K562 (cell line): ENCODE results near the gene SEH1L. TPM values are rescaled to one million over a fixed set of nuclear protein-coding genes. Genes with fewer than 3 reads are reported as not detected.

Source experiments
- BCOR ChIP-seq: fragments of 450-650 bp; IDR thresholded peaks from 2 replicates; pipeline ENCODE4 v1.6.1; 2016
- BRF2 ChIP-seq: IDR thresholded peaks from 3 replicates; pipeline ENCODE4 v1.6.1; 2011; ENCODE audit warnings: borderline replicate concordance, mild to moderate bottlenecking; ENCODE audit not compliant: insufficient read length, insufficient read depth
- FOXP1 ChIP-seq: sonication (generic); formaldehyde crosslinking; IDR thresholded peaks from 2 replicates; pipeline ENCODE4 v1.8.0; 2022; ENCODE audit warnings: mild to moderate bottlenecking, missing genetic modification reagents
- HDAC6 ChIP-seq: IDR thresholded peaks from 2 replicates; pipeline ENCODE4 v1.6.1; 2012; ENCODE audit warnings: low read depth, mild to moderate bottlenecking, control low read depth, inconsistent platforms, low read length, moderate library complexity
- MCM3 ChIP-seq: fragments of 450-650 bp; IDR thresholded peaks from 2 replicates; pipeline ENCODE4 v1.6.1; 2016
- PATZ1 ChIP-seq: fragments of 250-450 bp; sonication (Bioruptor Pico); IDR thresholded peaks from 2 replicates; pipeline ENCODE4 v1.5.0; 2020; ENCODE audit warnings: mild to moderate bottlenecking, borderline replicate concordance
- RB1 ChIP-seq: fragments of 450-650 bp; IDR thresholded peaks from 2 replicates; pipeline ENCODE4 v1.6.1; 2017; ENCODE audit warnings: low read depth, mild to moderate bottlenecking
- RBM14 ChIP-seq: fragments of 200-400 bp; formaldehyde crosslinking; IDR thresholded peaks from 2 replicates; pipeline ENCODE4 v1.6.1; 2018; ENCODE audit warnings: low read depth, mild to moderate bottlenecking, low read length, moderate library complexity, borderline replicate concordance; ENCODE audit not compliant: insufficient read depth
- RBM25 ChIP-seq: fragments of 200-400 bp; formaldehyde crosslinking; IDR thresholded peaks from 2 replicates; pipeline ENCODE4 v1.6.1; 2018; ENCODE audit warnings: low read length, low read depth, moderate library complexity; ENCODE audit not compliant: severe bottlenecking
- RERE ChIP-seq: sonication (generic); formaldehyde crosslinking; IDR thresholded peaks from 2 replicates; pipeline ENCODE4 v1.8.0; 2023; ENCODE audit warnings: missing genetic modification reagents, mild to moderate bottlenecking, borderline replicate concordance
- TARDBP ChIP-seq: fragments of 450-650 bp; IDR thresholded peaks from 2 replicates; pipeline ENCODE4 v1.6.1; 2016
- ZNF184 ChIP-seq: sonication (generic); formaldehyde crosslinking; IDR thresholded peaks from 2 replicates; pipeline ENCODE4 v1.5.0; 2020; ENCODE audit warnings: missing genetic modification reagents
- ZNF41 ChIP-seq: fragments of 250-450 bp; sonication (Bioruptor Pico); conservative IDR thresholded peaks from 2 replicates; pipeline ENCODE4 v1.4.0; 2020; ENCODE audit warnings: mild to moderate bottlenecking
- ZNF592 ChIP-seq: fragments of 450-650 bp; IDR thresholded peaks from 2 replicates; pipeline ENCODE4 v1.6.1; 2017; ENCODE audit warnings: antibody characterized with exemption, mild to moderate bottlenecking
- polyA plus RNA-seq, 8 experiments: library from polyadenylated mRNA; depleted of rRNA in 4 of 8; stranded (reverse) in 5 of 8; unstranded in 3 of 8; fragments of >200 nt; fragmentation: Nextera tagmentation in 2 of 8; fragmentation: Illumina TruSeq in 1 of 8; extraction: Ambion mirVana in 2 of 8; extraction: Trizol in 1 of 8; gene quantifications; 2 replicates each; pipeline versions ENCODE4 v1.2.1 to v1.2.3, GENCODE V29; 2011 to 2014; ENCODE audit warnings: inconsistent platforms in 1 of 8, missing spikeins in 1 of 8
- total RNA-seq, 7 experiments: library from RNA; depleted of rRNA in 6 of 7; stranded (reverse); fragments of >200 nt in 6 of 7; fragmentation: Illumina TruSeq in 2 of 7; extraction: Trizol in 2 of 7; gene quantifications; 2 replicates each; pipeline versions ENCODE4 v1.2.1 to v1.2.3, GENCODE V29; 2011 to 2021; ENCODE audit warnings: low replicate concordance in 1 of 7

Gene SEH1L
- total and polyA plus RNA-seq, 9 of the 15 experiments (the other 6 are each of a cell fraction or from before 2014, with no cell fraction given), result 62.2 to 180 (median 108) TPM

GRCh38 chr18:12948050-12948804 lies 416 bp downstream of the SEH1L start (continued):
- TF ChIP-seq ZNF592 (peak; percentile 99), ZNF41 (CRISPR knock-in tag) (peak; percentile 49; the same call in 1 of the 2 replicates), MCM3 (no peak), BCOR (0 out of 2 replicates have a peak, but pooled peaks have one; percentile 20), HDAC6 (no peak), TARDBP (peak; percentile 55; the same call in 1 of the 2 replicates), PATZ1 (CRISPR knock-in tag) (no peak), RB1 (peak; percentile 87), RBM14 (no peak), FOXP1 (CRISPR knock-in tag) (peak; percentile 95), RBM25 (no peak), BRF2 (no peak), ZNF184 (CRISPR knock-in tag) (no peak), RERE (CRISPR knock-in tag) (no peak)
